ENCODE results near the gene EPHB2. TPM values are rescaled to one million over a fixed set of nuclear protein-coding genes. Genes with fewer than 3 reads are reported as not detected.

The EPHB2 gene
- total and polyA plus RNA-seq, 2 of the 8 experiments (the other 6 are each of a cell fraction or from before 2014, with no cell fraction given) = 15.8 to 17.2 TPM

- no peak for TF ChIP-seq JUND (IDR thresholded peaks at IDR 0.05; ENCODE audit: low read length)
These were observed 45.0 kb downstream of the EPHB2 start (continued) for GRCh38 chr1:22755641-22756040.
